HepG2 (cell line): ENCODE results near the gene RBM34. TPM values are rescaled to one million over a fixed set of nuclear protein-coding genes. Genes with fewer than 3 reads are reported as not detected.
A peak's percentile ranks its signal among the peaks of the same experiment; 100 is the strongest.

Experiments
- BORCS8-MEF2B ChIP-seq: sonication (generic); formaldehyde crosslinking; IDR thresholded peaks from 2 replicates; pipeline ENCODE4 v1.8.0; 2022; ENCODE audit warnings: mild to moderate bottlenecking, missing genetic modification reagents
- ELF3 ChIP-seq: IDR thresholded peaks from 2 replicates; pipeline ENCODE4 v1.6.1; 2016; ENCODE audit warnings: missing genetic modification reagents, missing compliant biosample characterization
- EP300 ChIP-seq, 3 experiments: sonication (generic) in 1 of 3; formaldehyde crosslinking in 1 of 3; IDR thresholded peaks; 2 replicates each; pipeline versions ENCODE4 v1.5.1 to v1.6.1; 2011 to 2020; ENCODE audit warnings: low read depth in 2 of 3, low read length in 2 of 3, borderline replicate concordance in 1 of 3, improper control_type of control experiment in 1 of 3, mild to moderate bottlenecking in 1 of 3, missing genetic modification reagents in 1 of 3, moderate library complexity in 1 of 3
- NR2F6 ChIP-seq, 2 experiments: IDR thresholded peaks; 2 replicates each; pipeline ENCODE4 v1.6.1; 2016; ENCODE audit warnings: antibody characterized with exemption in 1 of 2, mild to moderate bottlenecking in 1 of 2
- NRL ChIP-seq: sonication (generic); formaldehyde crosslinking; IDR thresholded peaks from 2 replicates; pipeline ENCODE4 v1.5.0; 2020; ENCODE audit warnings: missing genetic modification reagents, mild to moderate bottlenecking, moderate library complexity, borderline replicate concordance
- SIX4 ChIP-seq: sonication (generic); formaldehyde crosslinking; IDR thresholded peaks from 2 replicates; pipeline ENCODE4 v1.4.0; 2020; ENCODE audit warnings: missing genetic modification reagents
- ZBTB38 ChIP-seq: sonication (generic); formaldehyde crosslinking; IDR thresholded peaks from 2 replicates; pipeline ENCODE4 v1.5.1; 2020; ENCODE audit warnings: mild to moderate bottlenecking, missing genetic modification reagents
- ZMYM2 ChIP-seq: sonication (generic); formaldehyde crosslinking; IDR thresholded peaks from 2 replicates; pipeline ENCODE4 v1.8.0; 2022; ENCODE audit warnings: mild to moderate bottlenecking, missing genetic modification reagents
- polyA plus RNA-seq, 8 experiments: library from polyadenylated mRNA; depleted of rRNA in 3 of 8; stranded (reverse) in 7 of 8; unstranded in 1 of 8; fragments of >200 nt; fragmentation: Illumina TruSeq in 4 of 8; extraction: Trizol in 4 of 8; gene quantifications; 2 replicates each; pipeline versions ENCODE4 v1.2.1 to v1.2.3, GENCODE V29; 2011 to 2016; ENCODE audit warnings: low read depth in 4 of 8, missing spikeins in 1 of 8, mixed read lengths in 1 of 8; ENCODE audit not compliant: insufficient read depth in 1 of 8
- total RNA-seq, 5 experiments: library from RNA; depleted of rRNA; stranded (reverse); fragments of >200 nt; fragmentation: Illumina TruSeq; extraction: Trizol; gene quantifications; 2 replicates each; pipeline ENCODE4 v1.2.3, GENCODE V29; 2016; ENCODE audit warnings: low read depth in 1 of 5
- TF ChIP-seq, protein P1 (sequence below): sonication (generic); formaldehyde crosslinking; IDR thresholded peaks from 2 replicates; pipeline ENCODE4 v1.4.0; 2020; ENCODE audit warnings: missing genetic modification reagents, borderline replicate concordance
- TF ChIP-seq, protein P2 (sequence below): sonication (generic); formaldehyde crosslinking; IDR thresholded peaks from 2 replicates; pipeline ENCODE4 v1.4.0; 2020; ENCODE audit warnings: missing genetic modification reagents
- TF ChIP-seq, protein P3 (sequence below), 2 experiments: sonication (generic) in 1 of 2; formaldehyde crosslinking in 1 of 2; IDR thresholded peaks; 2 replicates each; pipeline versions ENCODE4 v1.4.0 to v1.6.1; 2016 to 2020; ENCODE audit warnings: borderline replicate concordance in 1 of 2, low read depth in 1 of 2, mild to moderate bottlenecking in 1 of 2, missing genetic modification reagents in 1 of 2
- TF ChIP-seq, protein P4 (sequence below): IDR thresholded peaks from 2 replicates; pipeline ENCODE4 v1.4.0; 2020; ENCODE audit warnings: mild to moderate bottlenecking, missing genetic modification reagents
- TF ChIP-seq, protein P5 (sequence below): IDR thresholded peaks from 2 replicates; pipeline ENCODE4 v1.6.1; 2016

RBM34 gene
- total and polyA plus RNA-seq, 2 of the 13 experiments (the other 11 are each of a cell fraction or from before 2014, with no cell fraction given): 34.7 to 73.0 TPM

DNA sequence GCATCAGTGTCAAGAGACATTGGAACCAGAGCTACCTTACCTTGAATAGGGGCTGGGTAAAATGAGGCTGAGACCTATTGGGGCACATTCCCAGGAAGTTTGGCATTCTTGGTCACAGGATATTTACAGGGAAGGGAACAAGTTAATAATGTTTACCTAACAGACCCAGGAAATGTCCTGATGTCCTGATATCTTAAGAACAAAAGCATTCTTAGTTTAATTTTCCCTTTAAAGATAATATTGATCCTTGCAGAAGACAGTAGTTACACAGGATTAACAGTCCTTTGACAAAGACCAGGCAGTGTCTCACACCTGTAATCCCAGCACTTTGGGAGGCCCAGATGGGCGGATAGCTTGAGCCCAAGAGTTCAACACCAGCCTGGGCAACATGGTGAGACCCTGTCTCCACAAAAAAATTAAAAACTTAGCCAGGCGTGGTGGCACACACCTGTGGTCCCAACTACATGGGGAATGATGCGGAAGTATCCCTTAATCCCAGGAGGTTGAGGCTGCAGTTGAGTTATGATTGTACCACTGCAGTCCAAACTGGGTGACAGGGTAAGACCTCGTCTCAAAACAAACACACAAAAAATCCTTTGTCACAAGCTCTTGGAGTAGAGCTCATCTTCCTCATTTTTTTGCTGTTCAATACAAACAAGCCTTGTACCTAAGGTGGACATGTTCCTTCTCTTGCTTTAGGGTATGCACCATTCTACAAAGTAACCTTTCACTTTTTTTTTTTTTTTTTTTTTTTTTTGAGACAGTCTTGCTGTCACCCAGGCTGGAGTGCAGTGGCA is 31.1 kb downstream of the RBM34 start (continued):
- 0 out of 2 replicates have a peak, but pooled peaks have one; percentile 16 for TF ChIP-seq ZMYM2 (CRISPR knock-in tag)
- TF ChIP-seq, protein P1, sequence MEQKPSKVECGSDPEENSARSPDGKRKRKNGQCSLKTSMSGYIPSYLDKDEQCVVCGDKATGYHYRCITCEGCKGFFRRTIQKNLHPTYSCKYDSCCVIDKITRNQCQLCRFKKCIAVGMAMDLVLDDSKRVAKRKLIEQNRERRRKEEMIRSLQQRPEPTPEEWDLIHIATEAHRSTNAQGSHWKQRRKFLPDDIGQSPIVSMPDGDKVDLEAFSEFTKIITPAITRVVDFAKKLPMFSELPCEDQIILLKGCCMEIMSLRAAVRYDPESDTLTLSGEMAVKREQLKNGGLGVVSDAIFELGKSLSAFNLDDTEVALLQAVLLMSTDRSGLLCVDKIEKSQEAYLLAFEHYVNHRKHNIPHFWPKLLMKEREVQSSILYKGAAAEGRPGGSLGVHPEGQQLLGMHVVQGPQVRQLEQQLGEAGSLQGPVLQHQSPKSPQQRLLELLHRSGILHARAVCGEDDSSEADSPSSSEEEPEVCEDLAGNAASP (CRISPR knock-in tag): 0 out of 2 replicates have a peak, but pooled peaks have one; percentile 61
- TF ChIP-seq BORCS8-MEF2B: no peak
- peak in 1 of 2 experiments; percentile 77; a peak in 1 of 4 replicates for TF ChIP-seq EP300 (IDR thresholded peaks at IDR 0.05; ENCODE audit: low read depth in 2 of 2, low read length in 2 of 2)
- peak; percentile 81 for TF ChIP-seq EP300 (CRISPR knock-in tag; IDR thresholded peaks at IDR 0.05; ENCODE audit: borderline replicate concordance)
- TF ChIP-seq, protein P2, sequence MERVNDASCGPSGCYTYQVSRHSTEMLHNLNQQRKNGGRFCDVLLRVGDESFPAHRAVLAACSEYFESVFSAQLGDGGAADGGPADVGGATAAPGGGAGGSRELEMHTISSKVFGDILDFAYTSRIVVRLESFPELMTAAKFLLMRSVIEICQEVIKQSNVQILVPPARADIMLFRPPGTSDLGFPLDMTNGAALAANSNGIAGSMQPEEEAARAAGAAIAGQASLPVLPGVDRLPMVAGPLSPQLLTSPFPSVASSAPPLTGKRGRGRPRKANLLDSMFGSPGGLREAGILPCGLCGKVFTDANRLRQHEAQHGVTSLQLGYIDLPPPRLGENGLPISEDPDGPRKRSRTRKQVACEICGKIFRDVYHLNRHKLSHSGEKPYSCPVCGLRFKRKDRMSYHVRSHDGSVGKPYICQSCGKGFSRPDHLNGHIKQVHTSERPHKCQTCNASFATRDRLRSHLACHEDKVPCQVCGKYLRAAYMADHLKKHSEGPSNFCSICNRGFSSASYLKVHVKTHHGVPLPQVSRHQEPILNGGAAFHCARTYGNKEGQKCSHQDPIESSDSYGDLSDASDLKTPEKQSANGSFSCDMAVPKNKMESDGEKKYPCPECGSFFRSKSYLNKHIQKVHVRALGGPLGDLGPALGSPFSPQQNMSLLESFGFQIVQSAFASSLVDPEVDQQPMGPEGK (CRISPR knock-in tag): 0 out of 2 replicates have a peak, but pooled peaks have one; percentile 7
- peak; percentile 61 for TF ChIP-seq NR2F6 (IDR thresholded peaks at IDR 0.05)
- TF ChIP-seq NR2F6 (CRISPR knock-in tag; IDR thresholded peaks at IDR 0.05): peak; percentile 62
- TF ChIP-seq, protein P3, sequence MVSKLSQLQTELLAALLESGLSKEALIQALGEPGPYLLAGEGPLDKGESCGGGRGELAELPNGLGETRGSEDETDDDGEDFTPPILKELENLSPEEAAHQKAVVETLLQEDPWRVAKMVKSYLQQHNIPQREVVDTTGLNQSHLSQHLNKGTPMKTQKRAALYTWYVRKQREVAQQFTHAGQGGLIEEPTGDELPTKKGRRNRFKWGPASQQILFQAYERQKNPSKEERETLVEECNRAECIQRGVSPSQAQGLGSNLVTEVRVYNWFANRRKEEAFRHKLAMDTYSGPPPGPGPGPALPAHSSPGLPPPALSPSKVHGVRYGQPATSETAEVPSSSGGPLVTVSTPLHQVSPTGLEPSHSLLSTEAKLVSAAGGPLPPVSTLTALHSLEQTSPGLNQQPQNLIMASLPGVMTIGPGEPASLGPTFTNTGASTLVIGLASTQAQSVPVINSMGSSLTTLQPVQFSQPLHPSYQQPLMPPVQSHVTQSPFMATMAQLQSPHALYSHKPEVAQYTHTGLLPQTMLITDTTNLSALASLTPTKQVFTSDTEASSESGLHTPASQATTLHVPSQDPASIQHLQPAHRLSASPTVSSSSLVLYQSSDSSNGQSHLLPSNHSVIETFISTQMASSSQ (IDR thresholded peaks at IDR 0.05; ENCODE audit: low read depth): 0 out of 2 replicates have a peak, but pooled peaks have one; percentile 55
- TF ChIP-seq, protein P3 (CRISPR knock-in tag; IDR thresholded peaks at IDR 0.05; ENCODE audit: borderline replicate concordance): no peak; the same call in 1 of the 2 replicates
- 0 out of 2 replicates have a peak, but pooled peaks have one; percentile 31 for TF ChIP-seq ZBTB38 (CRISPR knock-in tag)
- TF ChIP-seq, protein P4, sequence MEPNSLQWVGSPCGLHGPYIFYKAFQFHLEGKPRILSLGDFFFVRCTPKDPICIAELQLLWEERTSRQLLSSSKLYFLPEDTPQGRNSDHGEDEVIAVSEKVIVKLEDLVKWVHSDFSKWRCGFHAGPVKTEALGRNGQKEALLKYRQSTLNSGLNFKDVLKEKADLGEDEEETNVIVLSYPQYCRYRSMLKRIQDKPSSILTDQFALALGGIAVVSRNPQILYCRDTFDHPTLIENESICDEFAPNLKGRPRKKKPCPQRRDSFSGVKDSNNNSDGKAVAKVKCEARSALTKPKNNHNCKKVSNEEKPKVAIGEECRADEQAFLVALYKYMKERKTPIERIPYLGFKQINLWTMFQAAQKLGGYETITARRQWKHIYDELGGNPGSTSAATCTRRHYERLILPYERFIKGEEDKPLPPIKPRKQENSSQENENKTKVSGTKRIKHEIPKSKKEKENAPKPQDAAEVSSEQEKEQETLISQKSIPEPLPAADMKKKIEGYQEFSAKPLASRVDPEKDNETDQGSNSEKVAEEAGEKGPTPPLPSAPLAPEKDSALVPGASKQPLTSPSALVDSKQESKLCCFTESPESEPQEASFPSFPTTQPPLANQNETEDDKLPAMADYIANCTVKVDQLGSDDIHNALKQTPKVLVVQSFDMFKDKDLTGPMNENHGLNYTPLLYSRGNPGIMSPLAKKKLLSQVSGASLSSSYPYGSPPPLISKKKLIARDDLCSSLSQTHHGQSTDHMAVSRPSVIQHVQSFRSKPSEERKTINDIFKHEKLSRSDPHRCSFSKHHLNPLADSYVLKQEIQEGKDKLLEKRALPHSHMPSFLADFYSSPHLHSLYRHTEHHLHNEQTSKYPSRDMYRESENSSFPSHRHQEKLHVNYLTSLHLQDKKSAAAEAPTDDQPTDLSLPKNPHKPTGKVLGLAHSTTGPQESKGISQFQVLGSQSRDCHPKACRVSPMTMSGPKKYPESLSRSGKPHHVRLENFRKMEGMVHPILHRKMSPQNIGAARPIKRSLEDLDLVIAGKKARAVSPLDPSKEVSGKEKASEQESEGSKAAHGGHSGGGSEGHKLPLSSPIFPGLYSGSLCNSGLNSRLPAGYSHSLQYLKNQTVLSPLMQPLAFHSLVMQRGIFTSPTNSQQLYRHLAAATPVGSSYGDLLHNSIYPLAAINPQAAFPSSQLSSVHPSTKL (CRISPR knock-in tag): peak; percentile 68
- TF ChIP-seq NRL (CRISPR knock-in tag): no peak
- TF ChIP-seq, protein P5, sequence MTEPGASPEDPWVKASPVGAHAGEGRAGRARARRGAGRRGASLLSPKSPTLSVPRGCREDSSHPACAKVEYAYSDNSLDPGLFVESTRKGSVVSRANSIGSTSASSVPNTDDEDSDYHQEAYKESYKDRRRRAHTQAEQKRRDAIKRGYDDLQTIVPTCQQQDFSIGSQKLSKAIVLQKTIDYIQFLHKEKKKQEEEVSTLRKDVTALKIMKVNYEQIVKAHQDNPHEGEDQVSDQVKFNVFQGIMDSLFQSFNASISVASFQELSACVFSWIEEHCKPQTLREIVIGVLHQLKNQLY (CRISPR knock-in tag): peak; percentile 63; the same call in 1 of the 2 replicates
- TF ChIP-seq SIX4 (CRISPR knock-in tag): peak; percentile 38; the same call in 1 of the 2 replicates
- peak; percentile 72 for TF ChIP-seq ELF3 (CRISPR knock-in tag)
